Measurements from ENCODE around the gene SORCS2. TPM values are rescaled to one million over a fixed set of nuclear protein-coding genes. Genes with fewer than 3 reads are reported as not detected.

The SORCS2 gene
- total RNA-seq, 2 donors from 2014 or later: 1.0 to 4.4 TPM

- intact Hi-C loops (cut with DNase I): no loop called here
- H3K27me3 ChIP-seq (replicated peaks; ENCODE audit: insufficient read depth): no peaks in the 10 kb centered on the region
- 86% methylated on average over 13 of the region's 13 CpGs for WGBS
- no peaks in the 10 kb centered on the region for H3K36me3 ChIP-seq
- H3K4me3 ChIP-seq: no peak overlapping the region
- no peak overlapping the region for H3K27ac ChIP-seq
- H3K9me3 ChIP-seq: no peaks in the 10 kb centered on the region
- no peaks in the 10 kb centered on the region for H3K4me1 ChIP-seq (replicated peaks)
- TF ChIP-seq CTCF (IDR thresholded peaks at IDR 0.05): no peak
- no peak for TF ChIP-seq POLR2A (IDR thresholded peaks at IDR 0.05)
- DNase-seq (ENCODE audit: low spot score): no peak
Observed at GRCh38 chr4:7697821-7698220, 505.5 kb downstream of the SORCS2 start.

- Histone ChIP-seq H3K9me3 (no peaks in the 10 kb centered on the region), H3K36me3 (no peaks in the 10 kb centered on the region), H3K4me3 (no peak overlapping the region), H3K27me3 (replicated peaks; ENCODE audit: insufficient read depth) (no peaks in the 10 kb centered on the region), H3K4me1 (replicated peaks) (no peaks in the 10 kb centered on the region), H3K27ac (no peak overlapping the region)
- intact Hi-C loops (cut with DNase I): no loop called here
- no peak for DNase-seq (ENCODE audit: low spot score)
- WGBS: 56% methylated on average over 12 of the region's 12 CpGs
- TF ChIP-seq POLR2AphosphoS5 (IDR thresholded peaks at IDR 0.05): no peak
- no peak for TF ChIP-seq CTCF (IDR thresholded peaks at IDR 0.05)
- no peak for TF ChIP-seq POLR2A (IDR thresholded peaks at IDR 0.05)
Observed at GRCh38 chr4:7698584-7698983, 506.2 kb downstream of the SORCS2 start.

- WGBS: 45% methylated on average over 8 of the region's 8 CpGs
- no peaks in the 10 kb centered on the region for H3K27me3 ChIP-seq (replicated peaks; ENCODE audit: insufficient read depth)
- H3K4me1 ChIP-seq (replicated peaks): no peaks in the 10 kb centered on the region
- no peaks in the 10 kb centered on the region for H3K9me3 ChIP-seq
- H3K27ac ChIP-seq: no peak overlapping the region
- no peaks in the 10 kb centered on the region for H3K36me3 ChIP-seq
- no peak for DNase-seq (ENCODE audit: low spot score)
- intact Hi-C loops (cut with DNase I): no loop called here
- no peak for TF ChIP-seq POLR2AphosphoS5 (IDR thresholded peaks at IDR 0.05)
- TF ChIP-seq POLR2A (IDR thresholded peaks at IDR 0.05): no peak
- TF ChIP-seq CTCF (IDR thresholded peaks at IDR 0.05): no peak
- H3K4me3 ChIP-seq: no peak overlapping the region
Observed at GRCh38 chr4:7699031-7699430, 506.7 kb downstream of the SORCS2 start.

GRCh38 chr4:7699825-7700224, 507.5 kb downstream of the SORCS2 start:
- H3K36me3 ChIP-seq: no peaks in the 10 kb centered on the region
- TF ChIP-seq CTCF (IDR thresholded peaks at IDR 0.05): no peak
- TF ChIP-seq POLR2A (IDR thresholded peaks at IDR 0.05): no peak
- no peak for TF ChIP-seq POLR2AphosphoS5 (IDR thresholded peaks at IDR 0.05)
- H3K4me3 ChIP-seq: no peak overlapping the region
- no peaks in the 10 kb centered on the region for H3K27me3 ChIP-seq (replicated peaks; ENCODE audit: insufficient read depth)
- DNase-seq (ENCODE audit: low spot score): no peak
- 90% methylated on average over 10 of the region's 10 CpGs for WGBS
- no peaks in the 10 kb centered on the region for H3K4me1 ChIP-seq (replicated peaks)
- no peak overlapping the region for H3K27ac ChIP-seq
- H3K9me3 ChIP-seq: no peaks in the 10 kb centered on the region
- intact Hi-C loops (cut with DNase I): no loop called here

- WGBS: 87% methylated on average over 9 of the region's 9 CpGs
- no peak for TF ChIP-seq POLR2AphosphoS5 (IDR thresholded peaks at IDR 0.05)
- TF ChIP-seq POLR2A (IDR thresholded peaks at IDR 0.05): no peak
- no peak for TF ChIP-seq CTCF (IDR thresholded peaks at IDR 0.05)
Observed at GRCh38 chr4:7700665-7701064, 508.3 kb downstream of the SORCS2 start.

More at GRCh38 chr4:7700665-7701064, 508.3 kb downstream of the SORCS2 start:
- H3K4me1 ChIP-seq (replicated peaks): no peaks in the 10 kb centered on the region
- no peaks in the 10 kb centered on the region for H3K36me3 ChIP-seq
- H3K27me3 ChIP-seq (replicated peaks; ENCODE audit: insufficient read depth): no peaks in the 10 kb centered on the region
- H3K27ac ChIP-seq: no peak overlapping the region
- intact Hi-C loops (cut with DNase I): no loop called here
- H3K9me3 ChIP-seq: no peaks in the 10 kb centered on the region
- no peak overlapping the region for H3K4me3 ChIP-seq
- no peak for DNase-seq (ENCODE audit: low spot score)

Data from prostate gland (tissue), 2 donors.